Ureter (tissue), 1 donor: ENCODE measurements around the gene DLG1. TPM values are rescaled to one million over a fixed set of nuclear protein-coding genes. Genes with fewer than 3 reads are reported as not detected.
A peak's percentile ranks its signal among the peaks of the same experiment; 100 is the strongest.

Source experiments
- DNase-seq: peaks from one replicate; pipeline ENCODE4 v3.0.0-alpha.2; 2020; ENCODE audit warnings: low spot score
- total RNA-seq: library from RNA; stranded (reverse); gene quantifications from one replicate; pipeline ENCODE4 v1.2.4, GENCODE V29; 2023
- donor health status: DM: yes; HTN: yes; CAD: no.

Gene DLG1
- total RNA-seq, 1 donor from 2014 or later, result 148 TPM

- no peak for DNase-seq
Measured at GRCh38 chr3:197015790-197016736, 282.3 kb downstream of the DLG1 start.

GRCh38 chr3:197014942-197015575 lies 283.4 kb downstream of the DLG1 start:
- DNase-seq, result no peak

GRCh38 chr3:197014024-197014423 lies 284.4 kb downstream of the DLG1 start:
- no peak for DNase-seq

- no peak for DNase-seq
Measured at GRCh38 chr3:197012540-197012883, 285.9 kb downstream of the DLG1 start.

- DNase-seq, result no peak
Measured at GRCh38 chr3:197011780-197012539, 286.5 kb downstream of the DLG1 start.

- no peak for DNase-seq
Measured at GRCh38 chr3:197010556-197011351, 287.7 kb downstream of the DLG1 start.

GRCh38 chr3:197009532-197010019 lies 288.8 kb downstream of the DLG1 start:
- no peak for DNase-seq

- DNase-seq, result no peak
Measured at GRCh38 chr3:197008436-197009209, 289.8 kb downstream of the DLG1 start.

GRCh38 chr3:197007953-197008352 lies 290.5 kb downstream of the DLG1 start:
- DNase-seq, result no peak

- DNase-seq, result no peak
Measured at GRCh38 chr3:197007296-197007940, 291.0 kb downstream of the DLG1 start.

GRCh38 chr3:197006860-197007259 lies 291.6 kb downstream of the DLG1 start:
- no peak for DNase-seq

- DNase-seq, result no peak
Measured at GRCh38 chr3:197006446-197006845, 292.0 kb downstream of the DLG1 start.

GRCh38 chr3:197003461-197004385 lies 294.7 kb downstream of the DLG1 start:
- no peak for DNase-seq

- DNase-seq, result peak; percentile 84
Measured at GRCh38 chr3:197002701-197003454, 295.5 kb downstream of the DLG1 start.

GRCh38 chr3:197001972-197002700 lies 296.3 kb downstream of the DLG1 start:
- DNase-seq, result no peak

- peak; percentile 67 for DNase-seq
Measured at GRCh38 chr3:197001106-197001971, 297.1 kb downstream of the DLG1 start.

GRCh38 chr3:197000211-197000610 lies 298.2 kb downstream of the DLG1 start:
- no peak for DNase-seq
